HG03565 (cell line): ENCODE data around the gene GNB1L.

Experiments used
- ATAC-seq: cut with Tn5 transposase; IDR thresholded peaks from one replicate; pipeline ENCODE4 v1.9.1; 2021; ENCODE audit warnings: mild to moderate bottlenecking, moderate library complexity; ENCODE audit not compliant: unreplicated experiment

The GNB1L gene

DNA sequence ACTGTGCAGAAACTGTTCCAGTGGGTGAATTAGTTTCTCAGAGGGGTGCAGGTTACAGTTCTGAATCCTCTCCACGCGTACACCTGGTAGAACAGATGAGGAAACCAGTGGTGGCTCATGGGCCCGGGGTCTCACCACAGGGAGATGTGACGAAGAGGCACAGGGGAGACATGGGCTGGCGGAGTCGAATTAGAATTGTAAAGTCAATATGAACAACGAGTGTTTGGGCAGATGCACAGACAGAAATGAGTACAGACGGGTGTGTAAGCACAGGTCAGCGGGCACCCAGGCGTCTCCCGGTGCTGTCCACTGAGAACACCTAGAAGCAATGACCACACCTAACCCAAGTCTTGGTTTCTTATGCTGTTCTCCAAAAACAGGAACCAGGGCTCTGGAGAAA lies 41.8 kb downstream of the GNB1L start:
- ATAC-seq, result no peak

- no peak for ATAC-seq
These were observed 42.6 kb downstream of the GNB1L start for GRCh38 chr22:19811811-19812771.

DNA sequence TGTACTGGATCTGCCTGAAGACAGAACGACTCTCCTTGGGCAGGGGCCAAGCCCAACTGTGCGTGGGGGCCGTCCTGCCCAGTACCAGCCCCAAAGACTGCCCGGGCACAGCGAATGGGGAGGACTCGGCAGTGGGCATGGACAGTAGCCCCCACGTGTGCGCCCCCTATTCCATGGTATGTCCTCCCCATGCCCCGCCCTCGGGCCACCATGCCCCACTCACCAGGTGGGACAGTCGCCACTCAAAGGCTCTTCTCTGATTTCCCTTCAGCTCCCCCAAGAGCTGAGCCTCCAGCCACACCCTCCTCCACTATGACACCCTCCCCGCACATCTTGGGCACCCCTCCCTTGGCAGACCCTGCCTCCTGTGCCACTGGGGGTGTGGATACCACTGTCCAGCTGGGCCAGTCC lies 43.5 kb downstream of the GNB1L start:
- no peak for ATAC-seq

DNA sequence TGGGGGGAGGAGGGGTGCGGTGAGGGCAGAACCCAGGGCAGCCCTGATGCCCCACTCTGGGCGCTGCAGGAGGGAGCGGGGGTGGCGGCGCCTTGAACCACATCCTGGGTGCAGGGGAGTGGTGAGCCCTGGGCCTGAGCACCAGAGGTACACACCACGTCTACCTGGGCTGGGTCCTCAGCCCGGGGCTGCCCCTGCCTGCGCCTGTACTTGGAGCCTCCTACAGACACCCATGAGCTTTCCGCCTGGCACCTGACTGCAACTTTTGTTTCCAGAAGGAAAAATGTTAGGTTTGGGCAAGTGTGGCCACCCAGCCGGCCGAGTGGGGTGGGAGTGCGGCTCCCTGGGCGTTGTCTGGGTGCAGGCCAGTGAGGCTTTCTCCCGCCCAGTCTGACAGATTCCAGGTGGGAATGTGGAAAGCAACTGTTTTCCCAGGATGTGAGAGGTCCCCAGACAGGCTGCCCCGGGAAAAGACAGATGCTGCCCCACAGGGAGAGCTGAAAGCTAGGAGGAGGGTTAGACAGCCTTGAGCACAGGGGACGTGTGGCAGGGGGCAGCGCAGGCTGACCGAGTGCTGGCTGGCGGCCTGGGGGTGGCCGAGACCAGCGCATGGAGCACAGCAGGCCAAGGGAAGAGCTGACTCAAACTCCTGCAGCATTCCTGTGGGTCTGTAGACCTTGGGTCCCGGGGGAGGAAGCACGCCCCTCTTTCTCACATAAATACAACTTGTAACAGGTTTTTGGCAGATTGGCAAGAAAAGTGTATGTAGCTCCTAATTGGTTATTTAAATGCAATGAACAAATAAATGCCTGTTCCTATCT lies 44.1 kb downstream of the GNB1L start:
- no peak for ATAC-seq

GRCh38 chr22:19809741-19810140 lies 44.9 kb downstream of the GNB1L start:
- ATAC-seq, result no peak

- ATAC-seq, result no peak
These were observed 45.7 kb downstream of the GNB1L start for GRCh38 chr22:19808873-19809478.

DNA sequence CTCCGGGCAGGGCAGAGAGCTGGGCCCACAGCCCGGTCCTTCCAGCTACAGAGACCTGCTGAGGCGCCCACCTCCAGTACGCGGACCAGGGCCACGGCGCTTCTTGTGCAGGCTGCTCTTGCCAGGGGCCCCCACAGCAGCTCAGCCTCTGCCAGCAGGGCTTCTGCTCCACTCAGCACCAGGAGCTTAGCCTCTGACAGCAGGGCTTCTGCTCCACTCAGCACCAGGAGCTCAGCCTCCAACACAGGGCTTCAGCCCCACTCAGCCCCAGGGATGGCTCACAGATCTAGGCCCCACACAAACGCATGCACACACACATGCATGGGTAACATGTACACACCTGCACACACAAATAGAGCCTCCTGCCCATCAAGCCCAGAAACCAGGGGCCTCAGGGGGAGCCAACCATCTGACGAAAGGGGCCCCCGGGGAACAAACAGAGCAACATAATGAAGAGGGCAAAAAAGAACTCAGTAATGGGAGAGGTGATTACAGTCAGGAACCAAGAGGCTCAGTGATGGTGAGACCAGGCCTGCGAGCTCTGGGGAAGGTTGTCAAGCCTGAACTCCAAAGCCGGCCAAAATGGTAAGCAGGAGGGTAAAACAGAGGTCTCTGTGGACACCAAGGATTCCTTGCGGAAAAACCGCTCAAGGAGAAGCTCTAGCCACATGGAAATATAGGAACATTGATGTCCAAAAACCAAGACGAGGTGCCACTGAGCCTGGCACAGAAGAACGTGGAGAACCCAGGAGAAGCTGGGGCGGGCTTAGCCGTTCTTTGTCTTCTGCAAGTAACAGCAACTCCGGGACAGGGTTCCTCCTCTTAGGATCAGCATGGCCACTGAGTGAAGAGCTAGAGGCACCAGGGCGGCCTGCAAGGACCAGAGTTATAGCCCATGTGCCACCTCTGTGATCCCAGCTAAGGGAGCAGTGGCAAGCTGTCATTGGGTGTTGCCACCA lies 46.5 kb downstream of the GNB1L start:
- ATAC-seq, result no peak

DNA sequence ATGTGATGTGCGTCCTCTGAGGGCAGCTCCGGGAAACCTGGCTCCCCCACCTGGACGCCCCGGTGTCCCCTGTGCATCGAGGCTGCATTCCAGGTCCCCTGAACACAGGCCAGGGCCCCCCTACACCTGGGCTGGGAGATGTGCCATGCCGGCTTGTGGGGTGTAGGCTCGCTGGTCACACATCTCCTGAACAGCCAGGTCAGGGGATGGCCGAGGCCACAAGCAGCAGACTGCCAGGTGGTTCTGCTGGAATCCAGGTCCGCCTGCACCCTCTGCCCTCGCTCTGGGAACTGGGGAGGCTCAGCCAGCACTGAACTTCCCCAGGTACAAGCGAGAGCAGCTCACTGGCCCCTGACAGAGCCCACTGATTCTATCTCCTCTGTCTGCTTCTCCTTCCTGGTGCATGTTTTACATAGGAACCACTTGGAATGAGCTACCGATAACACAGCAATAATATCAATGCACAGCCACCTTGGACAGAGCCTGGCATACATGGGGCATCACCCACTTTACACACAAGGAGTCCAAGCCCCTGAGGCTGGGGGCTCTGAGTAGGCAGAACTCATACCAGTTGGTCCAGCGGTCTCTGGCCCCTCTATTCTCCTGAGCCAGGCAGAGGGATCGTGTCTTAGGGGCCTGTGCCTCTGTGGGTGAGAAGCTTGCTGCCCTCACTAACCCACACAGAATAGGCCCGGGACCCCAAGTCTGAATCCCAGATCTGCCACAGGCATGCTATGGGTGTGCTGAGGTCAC lies 47.3 kb downstream of the GNB1L start:
- ATAC-seq, result no peak

GRCh38 chr22:19806213-19807160 lies 48.2 kb downstream of the GNB1L start:
- ATAC-seq, result no peak

GRCh38 chr22:19805821-19806212 lies 48.9 kb downstream of the GNB1L start:
- no peak for ATAC-seq

GRCh38 chr22:19803736-19804267 lies 50.9 kb downstream of the GNB1L start:
- no peak for ATAC-seq

DNA sequence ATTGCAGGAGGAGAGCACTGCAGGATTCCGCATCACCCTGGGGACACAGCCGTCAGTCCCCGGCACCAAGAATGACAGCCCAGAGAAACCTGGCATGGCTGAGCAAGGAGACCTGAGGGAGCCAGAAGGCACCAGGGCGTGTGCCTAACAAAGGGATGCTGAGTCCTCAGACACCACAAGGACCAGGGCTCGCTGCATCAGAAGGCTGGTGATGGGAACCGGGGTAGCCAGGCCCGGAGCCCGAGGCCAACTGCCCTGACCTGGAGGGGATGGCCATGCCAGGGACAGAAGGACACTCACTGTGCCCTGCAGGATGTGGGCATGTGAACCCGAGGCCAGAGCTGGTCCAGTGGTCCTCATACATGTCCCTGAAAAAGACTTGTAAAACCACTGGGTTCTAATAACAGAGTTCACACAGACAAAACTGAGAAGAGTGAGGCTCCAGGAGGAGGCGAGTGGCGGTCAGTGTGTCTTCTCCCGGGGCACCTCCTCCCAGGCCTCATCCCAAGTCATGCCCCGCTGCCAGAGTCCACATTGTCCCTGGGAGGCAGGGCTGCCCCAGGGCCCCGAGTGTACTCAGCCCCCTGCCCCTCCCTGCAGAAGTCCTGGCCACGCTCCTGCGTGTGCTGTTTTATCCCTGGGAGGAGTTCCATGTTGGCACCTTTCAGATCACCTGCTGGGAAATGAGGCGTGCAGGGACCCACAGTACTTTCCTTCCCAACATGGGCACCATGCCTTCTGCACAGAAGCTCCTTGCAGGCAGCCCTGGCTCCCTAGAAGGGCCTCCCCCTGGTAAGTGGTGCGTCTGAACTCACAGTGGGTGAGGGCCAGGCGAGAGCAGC lies 51.6 kb downstream of the GNB1L start:
- ATAC-seq, result no peak

DNA sequence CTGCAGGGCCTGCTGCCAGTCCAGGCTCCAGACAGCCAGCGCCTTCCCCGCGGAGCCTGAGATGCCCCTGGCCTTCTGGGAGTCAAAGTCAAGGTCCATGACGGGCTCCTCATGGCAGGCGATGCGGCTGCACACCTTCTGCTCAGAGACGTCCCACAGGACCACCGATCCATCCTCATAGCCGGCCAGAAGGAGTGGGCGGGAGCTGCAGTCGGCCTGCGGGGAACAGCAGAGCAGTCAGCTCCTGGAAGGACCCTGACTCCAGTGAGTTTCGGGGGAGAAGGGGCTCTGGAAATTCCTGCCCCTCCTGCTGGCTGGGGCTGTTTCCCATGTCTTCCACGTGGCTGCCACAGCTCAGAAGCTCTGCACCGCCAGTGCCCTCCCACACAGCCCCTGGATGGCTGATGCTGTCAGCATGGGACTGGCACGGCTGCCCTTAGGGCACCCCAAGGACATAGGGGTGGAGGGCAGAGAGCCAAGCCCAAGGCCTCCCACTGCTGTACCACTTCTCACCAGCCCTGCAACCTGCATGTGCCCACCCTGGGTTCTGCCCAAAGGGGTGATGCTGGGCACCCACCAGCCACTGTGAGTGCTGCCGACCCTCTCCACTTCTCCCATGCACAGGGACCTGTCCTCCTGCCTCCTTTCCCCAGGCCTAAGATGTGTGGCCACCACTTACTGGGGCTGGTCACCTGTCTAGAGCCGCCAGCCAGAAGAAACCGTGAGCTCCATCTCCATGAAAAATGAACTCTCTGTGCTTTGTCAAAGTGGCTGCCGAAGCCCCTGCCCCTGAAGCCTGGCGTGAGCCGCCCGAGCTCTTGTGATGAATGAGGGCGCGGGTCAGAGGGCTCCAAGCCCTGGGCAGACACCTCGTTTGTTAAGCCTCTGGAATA lies 52.4 kb downstream of the GNB1L start:
- no peak for ATAC-seq

GRCh38 chr22:19801340-19802000 lies 53.2 kb downstream of the GNB1L start:
- no peak for ATAC-seq

- no peak for ATAC-seq
These were observed 53.9 kb downstream of the GNB1L start for GRCh38 chr22:19800761-19801244.

- ATAC-seq, result no peak
These were observed 54.4 kb downstream of the GNB1L start for GRCh38 chr22:19800306-19800705.
